GM12891 (cell line): ENCODE measurements around the gene PRKCA.

Experiments used
- POLR2A ChIP-seq: IDR thresholded peaks from 2 replicates; pipeline ENCODE4 v1.6.1; 2011; ENCODE audit warnings: low read depth, low read length, control low read depth
- POU2F2 ChIP-seq: IDR thresholded peaks from 2 replicates; pipeline ENCODE4 v1.6.1; 2011; ENCODE audit warnings: low read depth, mild to moderate bottlenecking, control low read depth, low read length, moderate library complexity

- TF ChIP-seq POU2F2 (no peak), POLR2A (no peak)
Observed at GRCh38 chr17:66632731-66633130, 330.3 kb downstream of the PRKCA start.
